Activated naive CD4-positive, alpha-beta T cell treated with anti-CD3 and anti-CD28 coated beads, Interleukin-2, amount 10 ng/mL, durations not matched to agents 7 days and 5 days (primary cell): ENCODE results near the gene LAT.
"Not testable (repeated sequence)": the region's sequence is repeated elsewhere in the genome, so short reads cannot be mapped to it uniquely, and the experiment has no call there.

Source experiments
- CTCF ChIA-PET: fragments of 350-600 bp; sonication (Branson Sonifier 250); formaldehyde crosslinking; loops from one replicate; lab custom pipeline; 2021; ENCODE audit warnings: antibody characterized with exemption; lab: Charles Lee
- DNase-seq: peaks from one replicate; pipeline ENCODE4 v3.0.0-alpha.2; 2020
- H3K27ac Mint-ChIP-seq: one replicate; pipeline ENCODE4 v1.8.0; 2021; ENCODE audit warnings: mild to moderate bottlenecking, moderate library complexity, mixed read lengths
- H3K27me3 Mint-ChIP-seq: one replicate; pipeline ENCODE4 v1.8.0; 2021; ENCODE audit warnings: mild to moderate bottlenecking, mixed read lengths
- H3K36me3 Mint-ChIP-seq: one replicate; pipeline ENCODE4 v1.8.0; 2021; ENCODE audit warnings: mixed read lengths
- H3K4me1 Mint-ChIP-seq: one replicate; pipeline ENCODE4 v1.8.0; 2021; ENCODE audit warnings: mixed read lengths
- H3K4me3 Mint-ChIP-seq: one replicate; pipeline ENCODE4 v1.8.0; 2021; ENCODE audit warnings: mild to moderate bottlenecking, moderate library complexity, mixed read lengths
- H3K9me3 Mint-ChIP-seq: one replicate; pipeline ENCODE4 v1.8.0; 2021; ENCODE audit warnings: mixed read lengths

The LAT gene

GRCh38 chr16:28984091-28984490, 761 bp upstream of the LAT start:
- H3K4me3 Mint-ChIP-seq: peak overlapping the region; percentile 100
- H3K4me1 Mint-ChIP-seq: peaks cover 50% of the 10 kb centered on the region
- CTCF ChIA-PET: interaction anchor here (1.0 kb wide), 1 partner anchor 29 kb away, joined by 3 read pairs; no protein-coding TSS in a partner anchor
- peaks cover 75% of the 10 kb centered on the region for H3K36me3 Mint-ChIP-seq
- no peaks in the 10 kb centered on the region for H3K27me3 Mint-ChIP-seq
- peaks cover 12% of the 10 kb centered on the region for H3K9me3 Mint-ChIP-seq
- peak overlapping the region; percentile 96 for H3K27ac Mint-ChIP-seq
- DNase-seq: no peak

GRCh38 chr16:28985211-28986041, 574 bp downstream of the LAT start:
- H3K9me3 Mint-ChIP-seq: peaks cover 12% of the 10 kb centered on the region
- peaks cover 87% of the 10 kb centered on the region for H3K36me3 Mint-ChIP-seq
- CTCF ChIA-PET: interaction anchor here (0.9 to 2.8 kb wide), 4 partner anchors 8 to 1070 kb away, joined by 3 to 13 read pairs (median 6); partner anchors contain the start of gene SPNS1
- H3K4me1 Mint-ChIP-seq: peaks cover 63% of the 10 kb centered on the region
- H3K27me3 Mint-ChIP-seq: no peaks in the 10 kb centered on the region
- peak; percentile 38 for DNase-seq
- peak overlapping the region; percentile 100 for H3K4me3 Mint-ChIP-seq
- H3K27ac Mint-ChIP-seq: peak overlapping the region; percentile 96

- CTCF ChIA-PET: interaction anchor here (1.7 to 2.8 kb wide), 4 partner anchors 9 to 89 kb away, joined by 5 to 13 read pairs (median 6); partner anchors contain the start of gene SPNS1
- no peaks in the 10 kb centered on the region for H3K27me3 Mint-ChIP-seq
- peak overlapping the region; percentile 100 for H3K4me3 Mint-ChIP-seq
- peak overlapping the region; percentile 96 for H3K27ac Mint-ChIP-seq
- H3K4me1 Mint-ChIP-seq: peaks cover 69% of the 10 kb centered on the region
- H3K36me3 Mint-ChIP-seq: peaks cover 89% of the 10 kb centered on the region
- H3K9me3 Mint-ChIP-seq: peaks cover 12% of the 10 kb centered on the region
- peak; percentile 38 for DNase-seq
Observed at GRCh38 chr16:28986046-28986445, 1.2 kb downstream of the LAT start.

- Mint-ChIP-seq H3K36me3 (peaks cover 86% of the 10 kb centered on the region), H3K4me1 (peaks cover 73% of the 10 kb centered on the region), H3K9me3 (peaks cover 12% of the 10 kb centered on the region), H3K4me3 (peak overlapping the region; percentile 100), H3K27ac (peak overlapping the region; percentile 96), H3K27me3 (no peaks in the 10 kb centered on the region)
- peak; percentile 32 for DNase-seq
- CTCF ChIA-PET: interaction anchor here (1.7 to 2.8 kb wide), 4 partner anchors 9 to 88 kb away, joined by 5 to 13 read pairs (median 6); partner anchors contain the start of gene SPNS1
Observed at GRCh38 chr16:28986492-28986891, 1.6 kb downstream of the LAT start.

GRCh38 chr16:28987170-28987853, 2.5 kb downstream of the LAT start:
- DNase-seq: no peak
- peaks cover 75% of the 10 kb centered on the region for H3K4me1 Mint-ChIP-seq

GRCh38 chr16:28989363-28989762, 4.5 kb downstream of the LAT start:
- H3K36me3 Mint-ChIP-seq: peaks cover 65% of the 10 kb centered on the region
- peaks cover 7% of the 10 kb centered on the region for H3K9me3 Mint-ChIP-seq
- peak overlapping the region; percentile 96 for H3K27ac Mint-ChIP-seq
- CTCF ChIA-PET: no interaction called here
- DNase-seq: no peak
- H3K4me1 Mint-ChIP-seq: peaks cover 59% of the 10 kb centered on the region
- peak overlapping the region; percentile 100 for H3K4me3 Mint-ChIP-seq
- no peaks in the 10 kb centered on the region for H3K27me3 Mint-ChIP-seq

More at GRCh38 chr16:28987170-28987853, 2.5 kb downstream of the LAT start:
- Mint-ChIP-seq H3K9me3 (peaks cover 7% of the 10 kb centered on the region), H3K27me3 (no peaks in the 10 kb centered on the region), H3K4me3 (peak overlapping the region; percentile 100), H3K27ac (peak overlapping the region; percentile 96), H3K36me3 (peaks cover 83% of the 10 kb centered on the region)
- CTCF ChIA-PET: interaction anchor here (0.6 to 2.8 kb wide), 5 partner anchors 10 to 88 kb away, joined by 4 to 13 read pairs (median 6); partner anchors contain the start of gene SPNS1

- Mint-ChIP-seq H3K9me3 (peaks cover 7% of the 10 kb centered on the region), H3K27ac (peak overlapping the region; percentile 89), H3K27me3 (no peaks in the 10 kb centered on the region), H3K36me3 (peaks cover 59% of the 10 kb centered on the region), H3K4me3 (peak overlapping the region; percentile 100), H3K4me1 (peaks cover 55% of the 10 kb centered on the region)
- CTCF ChIA-PET: no interaction called here
- peak; percentile 59 for DNase-seq
Observed at GRCh38 chr16:28990375-28991040, 5.7 kb downstream of the LAT start.

- Mint-ChIP-seq H3K4me1 (peaks cover 53% of the 10 kb centered on the region), H3K4me3 (no peak overlapping the region), H3K27me3 (no peaks in the 10 kb centered on the region), H3K27ac (no peak overlapping the region), H3K9me3 (peaks cover 7% of the 10 kb centered on the region), H3K36me3 (peaks cover 48% of the 10 kb centered on the region)
- CTCF ChIA-PET: interaction anchor here (1.4 kb wide), 1 partner anchor 14 kb away, joined by 3 read pairs; no protein-coding TSS in a partner anchor
- no peak for DNase-seq
Observed at GRCh38 chr16:28991687-28992086, 6.8 kb downstream of the LAT start.

- Mint-ChIP-seq H3K27ac (peak overlapping the region; percentile 16), H3K4me3 (no peak overlapping the region), H3K4me1 (peaks cover 48% of the 10 kb centered on the region), H3K36me3 (peaks cover 40% of the 10 kb centered on the region), H3K9me3 (peaks cover 2% of the 10 kb centered on the region), H3K27me3 (no peaks in the 10 kb centered on the region)
- no peak for DNase-seq
- CTCF ChIA-PET: interaction anchor here (1.4 kb wide), 1 partner anchor 15 kb away, joined by 3 read pairs; no protein-coding TSS in a partner anchor
Observed at GRCh38 chr16:28992496-28992895, 7.6 kb downstream of the LAT start.

GRCh38 chr16:28998837-28999236, 14.0 kb downstream of the LAT start:
- peaks cover 10% of the 10 kb centered on the region for H3K27me3 Mint-ChIP-seq
- H3K4me3 Mint-ChIP-seq: no peak overlapping the region
- no peaks in the 10 kb centered on the region for H3K9me3 Mint-ChIP-seq
- CTCF ChIA-PET: no interaction called here
- no peak overlapping the region for H3K27ac Mint-ChIP-seq
- no peak for DNase-seq
- peaks cover 8% of the 10 kb centered on the region for H3K4me1 Mint-ChIP-seq
- no peaks in the 10 kb centered on the region for H3K36me3 Mint-ChIP-seq

- Mint-ChIP-seq H3K4me1 (peaks cover 6% of the 10 kb centered on the region), H3K4me3 (no peak overlapping the region), H3K9me3 (no peaks in the 10 kb centered on the region), H3K27ac (no peak overlapping the region), H3K27me3 (peaks cover 10% of the 10 kb centered on the region), H3K36me3 (no peaks in the 10 kb centered on the region)
- DNase-seq: no peak
- CTCF ChIA-PET: interaction anchor here (1.0 kb wide), 1 partner anchor 26 kb away, joined by 3 read pairs; no protein-coding TSS in a partner anchor
Observed at GRCh38 chr16:28999577-28999976, 14.7 kb downstream of the LAT start.

GRCh38 chr16:29000019-29000418, 15.2 kb downstream of the LAT start:
- H3K27ac Mint-ChIP-seq: no peak overlapping the region
- peaks cover 6% of the 10 kb centered on the region for H3K4me1 Mint-ChIP-seq
- CTCF ChIA-PET: interaction anchor here (1.0 kb wide), 1 partner anchor 26 kb away, joined by 3 read pairs; no protein-coding TSS in a partner anchor

GRCh38 chr16:29004496-29005139, 19.8 kb downstream of the LAT start:
- H3K4me3 Mint-ChIP-seq, H3K27me3 Mint-ChIP-seq, H3K9me3 Mint-ChIP-seq, DNase-seq, H3K36me3 Mint-ChIP-seq, CTCF ChIA-PET, H3K27ac Mint-ChIP-seq: not testable (repeated sequence)
- peaks cover 31% of the 10 kb centered on the region for H3K4me1 Mint-ChIP-seq

More at GRCh38 chr16:29000019-29000418, 15.2 kb downstream of the LAT start:
- peaks cover 10% of the 10 kb centered on the region for H3K27me3 Mint-ChIP-seq
- H3K4me3 Mint-ChIP-seq: no peak overlapping the region
- no peaks in the 10 kb centered on the region for H3K36me3 Mint-ChIP-seq
- no peaks in the 10 kb centered on the region for H3K9me3 Mint-ChIP-seq
- DNase-seq: no peak
